ENCODE measurements around the gene SLC39A7.

The SLC39A7 gene

GRCh38 chr6:33185190-33185589, 15.5 kb upstream of the SLC39A7 start:
- H3K79me2 ChIP-seq (ENCODE audit: insufficient read depth, low read length): no peaks in the 10 kb centered on the region
- H3K9ac ChIP-seq (ENCODE audit: low read depth, low read length): no peak overlapping the region
- no peaks in the 10 kb centered on the region for H4K20me1 ChIP-seq (ENCODE audit: insufficient read depth, low read length)
- H3K4me3 ChIP-seq (ENCODE audit: low read depth in 1 of 2, low read length in 2 of 2): no peak overlapping the region
- H3K9me3 ChIP-seq (ENCODE audit: insufficient read depth, low read length, severe bottlenecking): peaks cover 3% of the 10 kb centered on the region
- no peaks in the 10 kb centered on the region for H3K27me3 ChIP-seq (ENCODE audit: insufficient read depth, low read length, poor library complexity)
- H3K4me2 ChIP-seq (ENCODE audit: insufficient read depth, low read length): no peak overlapping the region
- H3K4me1 ChIP-seq (ENCODE audit: insufficient read depth, low read length): peaks cover 16% of the 10 kb centered on the region
- H2AFZ ChIP-seq (ENCODE audit: low read depth, low read length): no peak overlapping the region
- ATAC-seq (ENCODE audit: insufficient read depth, low read depth): no peak
- no peak for TF ChIP-seq CTCF (IDR thresholded peaks at IDR 0.05; ENCODE audit: borderline replicate concordance, extremely low read depth, low read length, poor library complexity, severe bottlenecking)
- no peak for TF ChIP-seq EZH2 (IDR thresholded peaks at IDR 0.05; ENCODE audit: borderline replicate concordance, low read depth, low read length, severe bottlenecking)
- DNase-seq: no peak
- no peaks in the 10 kb centered on the region for H3K36me3 ChIP-seq (ENCODE audit: insufficient read depth, low read length)
- no peak overlapping the region for H3K27ac ChIP-seq (ENCODE audit: low read length)

- Histone ChIP-seq H2AFZ (ENCODE audit: low read depth, low read length) (no peak overlapping the region), H4K20me1 (ENCODE audit: insufficient read depth, low read length) (no peaks in the 10 kb centered on the region), H3K9me3 (ENCODE audit: insufficient read depth, low read length, severe bottlenecking) (peaks cover 3% of the 10 kb centered on the region), H3K9ac (ENCODE audit: low read depth, low read length) (no peak overlapping the region), H3K4me3 (ENCODE audit: low read depth in 1 of 2, low read length in 2 of 2) (no peak overlapping the region), H3K27me3 (ENCODE audit: insufficient read depth, low read length, poor library complexity) (no peaks in the 10 kb centered on the region), H3K27ac (ENCODE audit: low read length) (no peak overlapping the region), H3K36me3 (ENCODE audit: insufficient read depth, low read length) (no peaks in the 10 kb centered on the region), H3K79me2 (ENCODE audit: insufficient read depth, low read length) (no peaks in the 10 kb centered on the region), H3K4me1 (ENCODE audit: insufficient read depth, low read length) (peaks cover 16% of the 10 kb centered on the region), H3K4me2 (ENCODE audit: insufficient read depth, low read length) (no peak overlapping the region)
- DNase-seq (no peak), ATAC-seq (ENCODE audit: insufficient read depth, low read depth) (no peak)
- TF ChIP-seq EZH2 (IDR thresholded peaks at IDR 0.05; ENCODE audit: borderline replicate concordance, low read depth, low read length, severe bottlenecking) (no peak), CTCF (IDR thresholded peaks at IDR 0.05; ENCODE audit: borderline replicate concordance, extremely low read depth, low read length, poor library complexity, severe bottlenecking) (no peak)
Observed at GRCh38 chr6:33185654-33186187, 14.9 kb upstream of the SLC39A7 start.

GRCh38 chr6:33187809-33188208, 12.9 kb upstream of the SLC39A7 start:
- H3K4me3 ChIP-seq (ENCODE audit: low read depth in 1 of 2, low read length in 2 of 2): no peak overlapping the region
- H3K9ac ChIP-seq (ENCODE audit: low read depth, low read length): no peak overlapping the region
- H3K27ac ChIP-seq (ENCODE audit: low read length): no peak overlapping the region
- H3K27me3 ChIP-seq (ENCODE audit: insufficient read depth, low read length, poor library complexity): no peaks in the 10 kb centered on the region
- DNase-seq (no peak), ATAC-seq (ENCODE audit: insufficient read depth, low read depth) (no peak)
- peaks cover 16% of the 10 kb centered on the region for H3K4me1 ChIP-seq (ENCODE audit: insufficient read depth, low read length)
- H4K20me1 ChIP-seq (ENCODE audit: insufficient read depth, low read length): no peaks in the 10 kb centered on the region
- peaks cover 3% of the 10 kb centered on the region for H3K9me3 ChIP-seq (ENCODE audit: insufficient read depth, low read length, severe bottlenecking)
- no peaks in the 10 kb centered on the region for H3K36me3 ChIP-seq (ENCODE audit: insufficient read depth, low read length)
- H3K79me2 ChIP-seq (ENCODE audit: insufficient read depth, low read length): no peaks in the 10 kb centered on the region
- no peak overlapping the region for H2AFZ ChIP-seq (ENCODE audit: low read depth, low read length)
- H3K4me2 ChIP-seq (ENCODE audit: insufficient read depth, low read length): no peak overlapping the region
- TF ChIP-seq EZH2 (IDR thresholded peaks at IDR 0.05; ENCODE audit: borderline replicate concordance, low read depth, low read length, severe bottlenecking) (no peak), CTCF (IDR thresholded peaks at IDR 0.05; ENCODE audit: borderline replicate concordance, extremely low read depth, low read length, poor library complexity, severe bottlenecking) (no peak)

GRCh38 chr6:33189164-33189563, 11.5 kb upstream of the SLC39A7 start:
- no peaks in the 10 kb centered on the region for H3K9me3 ChIP-seq (ENCODE audit: insufficient read depth, low read length, severe bottlenecking)
- 0 out of 2 replicates have a peak, but pooled peaks cover 3% of the 10 kb centered on the region for H4K20me1 ChIP-seq (ENCODE audit: insufficient read depth, low read length)
- H3K27me3 ChIP-seq (ENCODE audit: insufficient read depth, low read length, poor library complexity): no peaks in the 10 kb centered on the region
- DNase-seq: no peak
- H2AFZ ChIP-seq (ENCODE audit: low read depth, low read length): no peak overlapping the region
- ATAC-seq (ENCODE audit: insufficient read depth, low read depth): no peak
- no peak overlapping the region for H3K27ac ChIP-seq (ENCODE audit: low read length)
- peaks cover 2% of the 10 kb centered on the region for H3K4me1 ChIP-seq (ENCODE audit: insufficient read depth, low read length)
- no peak overlapping the region for H3K4me2 ChIP-seq (ENCODE audit: insufficient read depth, low read length)
- TF ChIP-seq CTCF (IDR thresholded peaks at IDR 0.05; ENCODE audit: borderline replicate concordance, extremely low read depth, low read length, poor library complexity, severe bottlenecking) (no peak), EZH2 (IDR thresholded peaks at IDR 0.05; ENCODE audit: borderline replicate concordance, low read depth, low read length, severe bottlenecking) (no peak)
- H3K36me3 ChIP-seq (ENCODE audit: insufficient read depth, low read length): peaks cover 4% of the 10 kb centered on the region
- no peaks in the 10 kb centered on the region for H3K79me2 ChIP-seq (ENCODE audit: insufficient read depth, low read length)
- H3K4me3 ChIP-seq (ENCODE audit: low read depth in 1 of 2, low read length in 2 of 2): no peak overlapping the region
- no peak overlapping the region for H3K9ac ChIP-seq (ENCODE audit: low read depth, low read length)

Measured in DND-41 (cell line).